T-helper 22 cell (primary cell): ENCODE data around the gene ITSN1.
"Not testable (repeated sequence)": the region's sequence is repeated elsewhere in the genome, so short reads cannot be mapped to it uniquely, and the experiment has no call there.

Experiments
- DNase-seq: peaks from one replicate; pipeline ENCODE4 v3.0.0-alpha.2; 2020; ENCODE audit warnings: low read depth

Gene ITSN1

GRCh38 chr21:33682992-33683627, 40.8 kb downstream of the ITSN1 start:
- no peak for DNase-seq

DNA sequence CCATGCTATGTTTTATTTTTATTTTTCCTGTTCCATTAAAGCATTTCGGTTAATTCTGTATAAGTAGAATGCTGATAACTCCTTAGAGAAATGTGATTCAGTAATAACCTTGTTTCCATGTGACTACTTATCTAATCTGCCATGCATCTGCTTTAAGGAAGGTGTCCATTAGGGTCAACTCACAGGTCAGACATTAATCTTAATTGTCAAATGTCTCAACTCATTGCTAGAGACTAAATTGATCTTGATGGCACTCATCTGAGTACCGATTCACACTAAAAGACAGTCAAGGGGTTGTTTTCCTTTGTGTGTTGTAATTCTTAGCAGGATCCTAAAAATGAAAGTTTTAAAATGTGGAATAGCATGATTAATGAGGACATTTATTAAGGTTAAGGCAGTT, 41.8 kb downstream of the ITSN1 start:
- DNase-seq: no peak

DNA sequence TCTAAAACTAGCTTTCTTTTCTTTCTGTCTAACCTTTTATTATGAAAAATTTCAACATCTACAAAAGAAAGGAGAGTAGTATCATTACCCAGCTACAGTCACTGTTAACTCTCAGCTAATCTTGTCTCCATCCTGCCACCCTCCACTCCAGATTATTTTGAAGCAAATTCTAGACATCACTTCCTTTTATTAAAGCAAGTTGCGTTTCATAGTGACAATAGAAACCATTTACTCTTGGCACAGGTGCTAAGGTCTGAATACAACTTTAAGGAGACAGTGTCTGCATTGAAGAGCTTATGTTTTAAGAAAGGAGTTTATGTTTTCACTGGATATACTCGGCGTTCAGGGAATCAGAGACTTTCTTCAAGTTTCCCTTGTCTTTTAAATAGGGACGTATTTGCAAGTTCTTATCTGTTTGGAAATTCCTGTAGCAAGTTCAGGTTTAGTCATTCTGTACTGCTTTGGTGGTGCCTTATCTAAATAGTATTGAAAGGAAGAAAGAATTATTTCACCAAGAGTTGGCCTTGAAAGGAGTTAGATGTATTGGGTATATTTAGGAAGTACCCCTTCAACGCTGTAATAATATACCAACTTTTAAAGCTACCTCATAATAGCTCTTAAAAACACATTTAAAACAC, 42.7 kb downstream of the ITSN1 start:
- no peak for DNase-seq

DNA sequence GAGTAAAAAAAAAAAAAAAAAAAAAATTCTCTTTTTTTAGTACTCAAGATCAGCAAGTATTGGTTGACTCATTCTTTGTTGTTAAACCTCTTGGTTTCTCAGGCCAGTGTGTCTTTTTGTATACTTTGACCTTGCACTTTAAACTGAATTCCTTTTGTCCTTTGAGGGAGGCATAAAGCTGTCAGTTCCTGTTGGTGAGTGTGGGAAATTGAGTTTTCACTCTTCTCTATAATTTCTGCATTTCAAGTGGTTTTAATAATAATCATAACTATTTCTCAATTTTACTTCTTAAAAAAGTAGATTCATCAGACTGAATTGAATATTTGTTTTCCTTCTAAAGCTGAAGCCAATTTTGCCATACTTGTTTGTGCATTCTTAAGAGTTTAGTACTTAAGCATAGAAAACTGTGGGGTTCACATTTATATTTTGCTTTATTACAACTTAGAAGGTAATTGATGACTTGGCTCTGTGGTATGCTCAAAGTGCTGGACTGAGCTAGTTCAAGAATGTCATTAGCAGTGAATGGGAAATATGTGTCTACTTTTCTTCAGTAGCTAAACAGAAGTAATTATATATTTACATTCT, 43.4 kb downstream of the ITSN1 start:
- no peak for DNase-seq

DNA sequence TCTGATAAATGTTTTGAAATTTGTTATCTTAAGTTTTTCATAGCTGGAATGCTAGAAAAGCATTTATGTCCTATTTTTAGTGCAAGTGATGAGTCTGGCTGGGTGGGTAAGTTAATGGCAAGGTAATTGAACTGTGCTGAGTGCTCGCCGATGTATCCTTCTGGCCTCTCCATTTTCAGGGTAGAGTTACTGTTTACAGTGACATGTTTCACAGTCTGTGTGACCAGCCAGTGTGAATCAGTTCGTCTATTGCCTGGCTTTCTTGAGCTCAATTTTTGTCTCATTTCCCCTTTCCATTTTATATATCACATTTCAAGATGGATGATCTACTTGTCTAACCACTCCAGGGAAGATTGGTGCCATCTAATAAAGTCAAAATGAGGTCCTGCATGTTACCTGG, 44.1 kb downstream of the ITSN1 start:
- DNase-seq: no peak

DNA sequence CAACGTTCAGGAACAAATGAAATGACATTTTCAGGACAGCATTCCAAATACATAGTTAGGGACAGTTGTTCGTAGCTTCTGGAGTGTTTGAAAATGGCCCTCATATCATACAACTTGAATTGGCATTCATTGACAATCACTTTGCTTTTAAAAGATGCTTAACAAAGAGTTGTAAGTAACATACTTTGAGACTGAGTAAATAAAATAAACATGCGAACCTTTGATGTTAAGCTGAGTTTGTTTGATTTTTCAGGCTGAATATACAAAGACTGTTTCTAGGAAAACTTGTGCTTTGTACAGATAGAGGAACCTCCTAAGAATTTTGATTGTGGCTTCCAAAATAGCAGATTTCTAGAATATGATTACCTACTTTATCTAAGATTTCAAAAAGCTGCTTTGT, 45.3 kb downstream of the ITSN1 start:
- DNase-seq: no peak

DNA sequence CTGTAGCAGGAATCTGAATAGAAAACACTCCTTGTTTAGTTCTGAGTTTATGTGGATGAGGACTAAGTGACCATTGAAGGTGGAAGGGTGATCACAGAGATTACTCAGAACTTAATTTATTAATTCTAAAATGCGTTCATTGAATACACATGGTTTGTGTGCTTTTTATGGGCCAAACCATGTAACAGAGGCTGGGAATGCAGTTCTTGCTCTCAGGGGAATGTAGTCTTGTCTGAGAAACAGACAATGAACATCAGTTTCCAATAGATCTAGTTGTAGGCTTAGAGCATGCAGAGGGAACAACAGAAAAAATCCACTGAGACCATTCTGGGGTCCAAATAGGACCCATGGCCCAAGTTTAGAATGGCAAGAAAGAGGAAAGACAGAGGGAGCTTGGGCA, 46.1 kb downstream of the ITSN1 start:
- DNase-seq: no peak

DNA sequence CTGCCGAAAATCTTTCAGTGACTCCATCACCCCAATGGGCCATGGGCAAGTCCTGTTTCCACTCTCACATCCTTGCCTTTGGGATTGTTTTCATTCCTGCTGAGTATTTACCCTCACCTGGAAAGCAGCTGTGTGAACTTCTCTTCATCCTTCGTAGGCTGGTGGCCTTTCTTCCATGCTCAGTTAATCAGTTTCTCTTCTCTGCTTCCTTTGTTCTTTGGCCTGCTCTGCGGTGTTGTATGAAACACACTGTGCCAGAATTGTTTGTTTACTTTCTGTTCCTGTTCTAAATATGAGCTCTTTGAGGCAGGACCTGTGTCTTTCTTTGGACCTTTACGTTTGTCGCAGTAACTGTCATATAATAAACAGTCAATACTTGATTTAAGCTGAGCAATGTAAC, 48.6 kb downstream of the ITSN1 start:
- no peak for DNase-seq

DNA sequence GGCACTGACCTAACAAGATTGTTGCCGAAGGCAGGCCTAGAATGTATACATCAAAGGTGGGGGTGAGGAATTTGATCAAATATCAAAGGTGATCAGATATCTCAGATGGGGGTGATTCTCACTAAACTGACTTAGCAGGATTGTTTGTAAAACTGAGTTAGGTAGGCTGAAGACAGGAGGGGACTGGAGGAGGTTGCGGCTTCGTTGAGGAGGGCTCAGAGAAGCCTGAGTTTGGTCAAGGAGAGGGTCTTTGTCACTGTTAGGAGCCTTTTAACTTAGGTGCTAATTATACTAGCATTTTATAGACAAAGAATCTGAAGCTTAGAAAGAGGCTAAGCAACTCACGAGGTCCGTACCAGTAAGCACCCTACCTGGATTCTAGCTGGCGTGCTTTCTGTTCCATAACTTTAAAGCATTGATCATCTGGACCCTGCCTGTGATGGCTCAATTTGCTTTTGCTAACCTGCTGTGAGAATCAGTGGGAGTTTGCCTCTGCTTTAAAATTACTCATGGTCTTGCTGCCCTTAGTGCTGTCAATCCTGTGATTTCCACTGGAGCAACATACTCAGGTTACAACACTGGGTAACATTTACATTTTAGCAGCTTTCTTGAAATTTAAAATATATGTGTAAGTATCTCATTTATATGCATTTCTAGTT, 49.8 kb downstream of the ITSN1 start:
- no peak for DNase-seq

DNA sequence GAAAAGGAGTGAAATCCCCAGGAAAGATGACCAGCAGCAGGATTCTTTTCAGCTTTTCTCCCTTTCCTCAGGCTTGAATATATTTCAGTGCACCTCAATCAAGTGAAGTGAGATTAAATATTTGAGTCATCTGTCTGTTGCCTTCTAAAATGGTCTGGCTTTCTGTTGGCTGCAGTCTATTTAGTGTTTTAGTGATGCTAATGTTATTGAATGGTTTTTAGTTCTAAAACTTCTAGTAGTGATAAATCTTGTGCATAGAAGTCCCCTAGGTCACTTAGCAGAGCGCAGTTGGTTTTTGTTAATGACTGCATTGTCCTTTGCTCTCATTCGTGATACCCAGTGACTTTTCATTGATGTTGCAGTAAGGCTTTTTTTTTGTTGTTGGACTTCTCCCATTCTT, 53.5 kb downstream of the ITSN1 start:
- no peak for DNase-seq

DNA sequence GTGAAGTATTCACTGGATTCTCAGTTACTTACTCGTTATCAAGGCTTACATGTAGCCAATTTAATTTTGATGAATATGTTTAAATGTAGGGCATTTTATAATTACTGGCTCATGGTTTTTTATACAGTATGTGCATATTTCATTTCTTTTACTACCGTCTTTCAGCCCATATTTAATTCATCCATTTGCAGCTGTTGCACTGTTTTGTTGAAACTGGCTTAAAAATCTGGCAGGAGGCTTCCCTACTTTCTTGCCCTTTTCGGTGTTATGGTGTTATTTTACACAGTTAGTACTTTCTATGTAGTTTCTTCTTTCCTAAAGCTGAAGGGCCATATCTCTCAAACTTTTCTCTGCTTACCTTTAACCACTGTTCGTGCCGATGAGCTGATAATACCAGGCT, 54.2 kb downstream of the ITSN1 start:
- no peak for DNase-seq

DNA sequence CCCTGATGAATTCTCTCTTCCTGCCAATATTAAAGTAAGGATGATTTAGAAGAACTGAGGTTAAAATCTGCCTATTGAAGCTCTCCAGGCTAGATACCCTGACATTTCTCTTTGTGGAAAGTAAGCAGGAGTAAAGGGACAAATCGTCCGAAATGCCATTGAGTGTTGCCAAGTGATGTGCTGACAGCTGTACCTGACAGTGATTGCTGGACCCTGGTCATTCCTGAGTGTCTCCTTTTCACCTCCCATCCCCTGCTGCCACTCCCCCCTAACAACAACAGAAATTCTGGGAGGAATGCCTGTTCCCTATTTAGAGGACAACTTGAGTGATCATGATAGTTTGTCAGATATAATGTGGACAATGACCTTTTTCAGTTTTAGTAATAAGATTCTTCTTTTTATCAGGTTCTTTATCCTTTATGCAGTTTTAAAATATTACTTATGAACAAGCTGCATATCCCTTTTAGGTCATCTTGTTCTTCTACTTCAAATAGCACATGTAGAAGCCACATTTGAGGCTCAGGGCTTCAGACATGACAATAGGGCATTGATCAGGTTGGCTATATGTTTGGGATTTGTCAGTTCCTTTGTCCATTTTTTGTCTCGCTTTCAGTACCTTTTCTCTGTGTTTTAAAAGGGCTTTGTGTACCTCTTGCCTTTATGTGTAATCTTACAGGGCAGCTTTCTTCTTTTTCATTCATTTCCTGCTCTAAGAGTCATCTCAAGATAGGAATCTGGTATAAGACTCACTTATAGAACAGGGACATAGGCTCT, 56.0 kb downstream of the ITSN1 start:
- no peak for DNase-seq

DNA sequence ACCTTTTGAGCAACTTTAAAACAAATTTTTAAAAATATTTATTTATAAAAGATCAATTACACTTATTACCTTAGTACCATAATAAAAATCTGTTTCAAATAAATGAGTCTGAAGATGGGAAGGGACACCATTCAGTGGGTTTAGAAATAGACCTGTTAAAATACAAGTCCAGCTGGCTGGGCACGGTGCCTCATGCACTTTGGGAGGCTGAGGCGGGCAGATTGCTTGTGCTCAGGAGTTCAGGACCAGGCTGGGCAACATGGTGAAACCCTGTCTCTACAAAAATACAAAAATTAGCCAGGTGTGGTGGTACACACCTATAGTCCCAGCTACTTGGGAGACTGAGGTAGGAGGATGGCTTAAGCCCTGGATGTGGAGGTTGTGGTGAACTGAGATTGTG, 57.0 kb downstream of the ITSN1 start:
- DNase-seq: no peak

GRCh38 chr21:33700491-33700890, 58.2 kb downstream of the ITSN1 start:
- DNase-seq: no peak

DNA sequence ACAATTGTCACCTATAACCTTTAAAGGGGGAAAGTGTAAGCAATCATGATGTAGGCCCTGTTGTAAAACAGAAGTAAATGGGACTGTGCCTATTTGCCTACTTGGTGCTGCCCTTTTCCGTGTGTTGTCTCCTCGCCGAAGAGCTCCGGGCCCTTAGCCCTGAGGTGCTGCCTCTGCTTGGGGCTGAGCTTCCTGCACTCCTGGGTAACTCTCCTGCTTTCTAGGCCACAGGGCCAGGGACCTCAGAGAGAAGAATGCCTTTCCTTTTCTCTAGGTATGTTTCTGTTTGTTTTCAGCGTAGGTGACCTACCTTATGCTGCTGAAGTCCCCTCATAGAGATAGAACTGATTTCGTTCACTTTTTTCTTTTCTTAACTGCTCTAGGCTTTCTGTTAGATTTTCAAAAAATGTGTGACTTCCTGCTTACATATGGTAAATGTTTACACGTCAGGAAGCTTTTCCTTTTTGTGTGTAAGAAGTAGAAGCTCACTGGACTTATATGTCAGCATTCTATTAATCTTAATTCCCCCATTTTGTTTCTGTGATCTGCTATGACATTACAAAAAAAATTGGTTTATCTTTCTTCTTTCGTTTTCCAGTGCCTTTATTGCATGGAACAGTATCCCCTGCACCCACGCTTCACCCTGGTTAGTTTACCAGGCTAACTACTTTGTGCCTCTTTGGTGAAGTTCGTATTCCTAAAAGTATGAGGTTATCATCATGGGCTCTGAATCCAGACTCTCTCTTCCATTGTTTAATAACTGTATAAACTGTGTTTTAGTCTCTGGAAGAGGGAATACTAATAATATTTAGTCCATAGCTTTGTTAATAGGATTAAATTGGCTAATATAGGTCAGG, 61.7 kb downstream of the ITSN1 start:
- DNase-seq: no peak

- DNase-seq: no peak
Observed at GRCh38 chr21:33707846-33708245, 65.5 kb downstream of the ITSN1 start.

DNA sequence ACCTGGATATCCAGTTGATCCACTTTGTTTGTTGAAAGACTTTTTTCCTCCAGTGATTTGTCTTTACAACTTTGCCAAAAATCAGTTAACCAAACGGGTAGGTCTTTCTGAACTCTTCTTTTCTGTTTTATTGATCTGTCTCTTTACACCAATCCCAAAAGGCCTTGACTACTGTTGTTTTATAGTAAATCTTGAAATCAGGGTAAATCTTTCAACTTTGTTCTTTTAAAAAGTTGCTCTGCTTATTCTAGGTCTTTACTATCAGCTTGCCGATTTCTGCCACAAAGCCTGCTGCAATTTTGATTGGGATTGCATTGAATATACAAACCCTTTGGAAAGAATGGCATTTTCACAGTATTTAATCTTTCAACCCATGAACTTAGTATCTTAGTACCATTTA, 66.6 kb downstream of the ITSN1 start:
- DNase-seq: no peak

- no peak for DNase-seq
Observed at GRCh38 chr21:33712022-33712803, 69.9 kb downstream of the ITSN1 start.

- DNase-seq: no peak
Observed at GRCh38 chr21:33721081-33721480, 78.8 kb downstream of the ITSN1 start.

GRCh38 chr21:33729139-33729538, 86.8 kb downstream of the ITSN1 start:
- not testable (repeated sequence) for DNase-seq

DNA sequence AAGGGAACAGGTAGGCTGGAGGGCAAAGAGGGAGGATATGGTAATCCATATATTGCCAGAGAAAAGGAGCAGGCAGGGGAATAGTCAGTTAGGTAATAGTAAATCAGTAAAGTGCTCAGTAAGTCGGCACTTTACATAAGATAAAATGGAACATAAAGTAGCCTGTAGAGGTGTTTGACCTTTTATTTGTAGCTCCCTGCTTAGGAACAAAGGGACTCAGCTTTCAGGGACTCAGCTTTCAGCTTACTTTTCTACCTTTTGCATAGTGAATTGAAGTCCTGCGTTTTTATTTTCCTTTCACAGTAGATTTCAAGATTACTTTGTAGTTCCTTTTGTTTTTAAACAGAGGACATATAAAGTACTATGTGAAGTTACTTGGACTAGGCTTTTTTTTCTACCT, 87.3 kb downstream of the ITSN1 start:
- no peak for DNase-seq
